Prostate gland (tissue), 2 donors: Measurements from ENCODE around the gene ETV3L.

ENCODE experiments used
- POLR2A ChIP-seq: fragments of 450-650 bp; IDR thresholded peaks from one replicate; pipeline ENCODE4 v1.6.1; 2016; ENCODE audit warnings: antibody characterized with exemption, mild to moderate bottlenecking
- POLR2AphosphoS5 ChIP-seq: sonication (generic); formaldehyde crosslinking; IDR thresholded peaks from one replicate; pipeline ENCODE4 v1.6.1; 2017; ENCODE audit warnings: antibody characterized with exemption
- TF ChIP-seq, protein P1 (sequence below), 4 experiments: fragments of 200-600 bp in 2 of 4; fragments of 450-650 bp in 2 of 4; sonication (generic) in 2 of 4; IDR thresholded peaks; 1 replicate in 3 of 4; 2 replicates in 1 of 4; pipeline ENCODE4 v1.5.1; 2016 to 2019; ENCODE audit warnings: antibody characterized with exemption in 4 of 4, mild to moderate bottlenecking in 2 of 4, moderate library complexity in 2 of 4

DNA sequence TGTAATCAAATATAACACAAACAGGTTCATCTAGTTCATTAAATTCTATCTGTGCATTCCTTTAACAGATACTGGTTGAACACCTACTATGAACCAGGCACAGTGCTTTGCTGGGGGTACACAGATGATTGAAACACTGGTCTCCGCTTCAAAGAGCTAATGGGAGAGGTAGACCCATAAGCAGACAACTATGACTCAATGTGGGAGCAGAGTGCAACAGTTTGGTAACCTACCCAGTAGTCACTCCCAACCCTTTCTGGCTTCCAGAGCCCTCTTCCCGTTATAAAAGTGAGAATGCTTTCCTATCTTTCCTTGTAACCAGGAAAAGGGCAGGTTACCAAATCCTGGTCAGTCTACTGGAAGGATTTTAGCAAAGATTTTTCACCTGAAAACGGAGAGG lies 46.6 kb upstream of the ETV3L start:
- TF ChIP-seq POLR2AphosphoS5: no peak
- TF ChIP-seq, protein P1, sequence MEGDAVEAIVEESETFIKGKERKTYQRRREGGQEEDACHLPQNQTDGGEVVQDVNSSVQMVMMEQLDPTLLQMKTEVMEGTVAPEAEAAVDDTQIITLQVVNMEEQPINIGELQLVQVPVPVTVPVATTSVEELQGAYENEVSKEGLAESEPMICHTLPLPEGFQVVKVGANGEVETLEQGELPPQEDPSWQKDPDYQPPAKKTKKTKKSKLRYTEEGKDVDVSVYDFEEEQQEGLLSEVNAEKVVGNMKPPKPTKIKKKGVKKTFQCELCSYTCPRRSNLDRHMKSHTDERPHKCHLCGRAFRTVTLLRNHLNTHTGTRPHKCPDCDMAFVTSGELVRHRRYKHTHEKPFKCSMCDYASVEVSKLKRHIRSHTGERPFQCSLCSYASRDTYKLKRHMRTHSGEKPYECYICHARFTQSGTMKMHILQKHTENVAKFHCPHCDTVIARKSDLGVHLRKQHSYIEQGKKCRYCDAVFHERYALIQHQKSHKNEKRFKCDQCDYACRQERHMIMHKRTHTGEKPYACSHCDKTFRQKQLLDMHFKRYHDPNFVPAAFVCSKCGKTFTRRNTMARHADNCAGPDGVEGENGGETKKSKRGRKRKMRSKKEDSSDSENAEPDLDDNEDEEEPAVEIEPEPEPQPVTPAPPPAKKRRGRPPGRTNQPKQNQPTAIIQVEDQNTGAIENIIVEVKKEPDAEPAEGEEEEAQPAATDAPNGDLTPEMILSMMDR (IDR thresholded peaks at IDR 0.05): no peak
- no peak for TF ChIP-seq POLR2A
